AG10803 (cell line): ENCODE data around the gene SAFB.

Experiments
- DNase-seq: peaks from one replicate; pipeline ENCODE4 v3.0.0; 2010; ENCODE audit warnings: low read depth
- H3K4me3 ChIP-seq: 2 replicates; pipeline ENCODE4 v1.5.1; 2011; ENCODE audit warnings: mild to moderate bottlenecking, low read length, control low read depth
- TF ChIP-seq, protein P1 (sequence below): conservative IDR thresholded peaks from 2 replicates; pipeline ENCODE4 v1.5.1; 2011; ENCODE audit warnings: mild to moderate bottlenecking, low read length, control low read depth, inconsistent platforms

The SAFB gene

DNA sequence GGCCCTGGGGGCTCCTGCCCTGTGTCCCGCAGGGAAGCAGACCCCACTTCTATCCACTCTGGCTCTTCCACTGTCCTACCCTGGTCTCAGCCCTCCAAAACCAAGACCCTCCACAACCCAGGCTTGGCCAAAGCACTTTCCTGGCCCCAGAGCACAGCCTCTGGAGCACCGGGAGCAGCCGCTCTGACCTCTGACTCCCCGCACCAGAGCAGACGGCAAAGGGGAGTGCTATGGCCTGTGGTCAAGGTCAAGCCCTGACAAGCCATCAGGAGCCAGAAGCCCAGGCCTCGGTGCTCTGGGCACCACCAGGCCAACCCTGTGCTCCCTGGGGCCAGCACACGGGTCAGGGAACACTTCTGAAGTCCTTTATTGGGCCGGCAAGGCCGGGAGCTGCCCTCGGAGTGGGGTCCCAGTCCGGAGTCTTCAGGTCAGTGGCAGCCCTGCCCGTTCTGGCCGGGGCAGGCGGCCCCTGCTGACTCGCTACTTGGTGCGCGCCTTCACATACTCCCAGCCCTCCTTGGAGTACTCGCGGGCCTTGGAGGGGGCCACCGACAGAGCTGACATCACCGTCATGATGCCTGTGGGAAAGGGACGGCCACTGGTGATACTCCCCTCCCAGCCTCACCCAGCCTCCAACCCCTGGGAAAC lies 55.3 kb downstream of the SAFB start:
- no peak for DNase-seq
- TF ChIP-seq, protein P1, sequence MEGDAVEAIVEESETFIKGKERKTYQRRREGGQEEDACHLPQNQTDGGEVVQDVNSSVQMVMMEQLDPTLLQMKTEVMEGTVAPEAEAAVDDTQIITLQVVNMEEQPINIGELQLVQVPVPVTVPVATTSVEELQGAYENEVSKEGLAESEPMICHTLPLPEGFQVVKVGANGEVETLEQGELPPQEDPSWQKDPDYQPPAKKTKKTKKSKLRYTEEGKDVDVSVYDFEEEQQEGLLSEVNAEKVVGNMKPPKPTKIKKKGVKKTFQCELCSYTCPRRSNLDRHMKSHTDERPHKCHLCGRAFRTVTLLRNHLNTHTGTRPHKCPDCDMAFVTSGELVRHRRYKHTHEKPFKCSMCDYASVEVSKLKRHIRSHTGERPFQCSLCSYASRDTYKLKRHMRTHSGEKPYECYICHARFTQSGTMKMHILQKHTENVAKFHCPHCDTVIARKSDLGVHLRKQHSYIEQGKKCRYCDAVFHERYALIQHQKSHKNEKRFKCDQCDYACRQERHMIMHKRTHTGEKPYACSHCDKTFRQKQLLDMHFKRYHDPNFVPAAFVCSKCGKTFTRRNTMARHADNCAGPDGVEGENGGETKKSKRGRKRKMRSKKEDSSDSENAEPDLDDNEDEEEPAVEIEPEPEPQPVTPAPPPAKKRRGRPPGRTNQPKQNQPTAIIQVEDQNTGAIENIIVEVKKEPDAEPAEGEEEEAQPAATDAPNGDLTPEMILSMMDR, result no peak

DNA sequence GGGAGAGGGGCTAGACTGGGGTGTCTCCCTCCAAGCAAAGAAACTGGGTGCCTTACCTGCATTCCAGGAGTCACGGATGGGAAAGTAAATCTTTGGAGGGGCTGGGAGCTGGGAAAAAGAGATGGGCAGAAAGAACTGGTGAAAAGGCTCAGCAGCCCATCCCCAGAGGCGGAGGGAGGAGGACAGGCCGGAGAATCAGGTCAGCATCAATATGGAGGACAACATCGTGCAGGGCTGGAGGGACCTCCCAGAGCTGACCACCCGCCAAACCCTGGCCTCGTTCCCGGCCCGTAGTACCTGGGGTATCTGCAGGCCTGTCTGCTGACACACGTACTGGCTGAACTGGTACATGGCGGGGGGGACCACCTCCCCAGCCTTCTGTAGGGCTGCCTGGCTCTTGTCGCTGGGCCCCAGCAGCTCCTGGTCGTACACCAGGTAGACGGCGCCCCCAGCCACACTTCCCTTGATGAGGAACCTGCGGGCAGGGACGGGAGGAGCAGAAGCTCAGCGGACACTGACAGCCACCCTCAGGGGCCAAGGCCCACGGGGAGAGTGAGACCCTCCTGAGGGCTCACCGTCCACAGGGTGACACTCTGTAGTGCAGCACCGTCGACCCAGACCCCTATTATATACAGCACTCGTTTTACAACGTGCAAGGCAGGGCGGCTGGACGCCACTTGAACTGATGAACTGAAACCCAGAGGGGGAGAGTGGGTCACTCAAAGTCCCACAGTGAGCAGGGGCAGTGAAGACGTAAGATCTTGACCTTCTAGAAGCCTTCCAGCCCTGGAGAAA lies 56.6 kb downstream of the SAFB start:
- H3K4me3 ChIP-seq, result peak overlapping the region; percentile 99
- no peak for DNase-seq
- TF ChIP-seq, protein P1, result no peak

More for the DNA sequence above, 55.3 kb downstream of the SAFB start:
- no peak overlapping the region for H3K4me3 ChIP-seq

DNA sequence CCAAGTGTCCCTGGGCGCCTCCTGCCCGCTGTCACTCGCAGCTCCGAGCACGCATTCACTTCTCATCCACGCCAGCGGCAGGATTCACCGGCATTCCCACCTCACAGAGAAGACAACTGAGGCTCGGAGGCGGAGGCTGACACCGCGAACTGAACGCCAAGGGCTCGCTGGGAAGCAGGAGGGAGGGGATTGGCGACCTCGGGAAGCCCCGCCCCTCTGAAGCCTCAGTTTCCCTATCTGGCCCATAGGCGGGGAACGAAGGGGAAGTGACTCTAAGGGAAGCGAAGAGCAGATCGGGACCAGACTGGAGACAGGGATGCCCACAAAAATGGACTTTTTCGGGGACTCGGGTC lies 57.2 kb downstream of the SAFB start:
- peak overlapping the region; percentile 99 for H3K4me3 ChIP-seq
- TF ChIP-seq, protein P1, result no peak
- DNase-seq, result peak; percentile 24

DNA sequence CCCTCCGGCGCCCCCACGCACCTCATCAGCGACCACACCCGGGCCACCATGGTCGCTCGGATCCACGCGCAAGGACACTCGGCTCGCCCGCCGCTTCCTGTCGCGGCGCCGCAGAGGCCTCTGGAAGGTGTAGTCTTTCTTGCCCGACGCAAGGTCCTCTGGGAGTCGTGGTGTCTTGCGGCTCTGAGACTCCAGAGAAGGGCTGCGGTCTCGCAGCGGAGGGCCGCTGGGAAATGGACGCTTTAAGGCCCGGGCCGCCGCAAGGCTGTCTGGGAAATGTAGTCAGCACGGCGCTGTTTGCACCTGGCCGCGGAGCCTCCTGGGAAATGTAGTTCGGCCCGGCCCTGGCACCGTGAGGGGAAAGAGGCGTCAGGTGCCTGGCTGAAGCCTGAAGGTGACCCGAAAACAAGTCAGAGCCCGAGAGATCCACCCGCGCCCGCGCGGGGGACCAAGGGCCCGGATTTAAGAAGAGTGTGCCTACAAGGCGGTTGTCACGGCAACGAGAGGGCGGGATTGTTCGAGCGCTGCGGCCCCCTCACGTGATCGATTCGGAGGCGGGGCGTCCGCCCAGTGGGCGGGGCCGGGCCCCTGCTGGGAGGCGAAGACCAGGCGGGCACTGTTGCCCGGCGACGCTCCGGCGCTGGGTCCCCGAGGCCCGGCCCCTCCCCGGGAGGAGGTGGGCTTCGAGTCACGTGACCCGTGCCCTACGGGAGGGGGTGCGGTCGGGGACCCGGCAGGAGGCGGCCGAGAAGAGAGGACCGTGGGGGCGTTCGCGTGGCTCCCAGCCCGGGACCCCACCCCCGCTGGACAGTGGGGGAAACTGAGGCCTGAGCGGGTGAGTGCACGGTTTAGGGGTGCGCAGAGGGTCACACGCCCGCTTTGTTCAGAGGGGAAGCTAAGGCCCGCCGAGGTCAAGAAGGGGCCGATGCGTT lies 57.8 kb downstream of the SAFB start, which contains the start of the genes HSD11B1L and MICOS13:
TSS of gene HSD11B1L (plus strand) at position 591 of the 932 bp plus-strand sequence. CDS start 3,806 bp downstream, outside the sequence.
TSS of gene MICOS13 (minus strand) at position 80 of the 932 bp plus-strand sequence. CDS start at position 50, 30 bp downstream.
- H3K4me3 ChIP-seq, result peak within 1 kb of the TSS; percentile 99
- TF ChIP-seq, protein P1, result no peak
- DNase-seq, result peak; percentile 99

DNA sequence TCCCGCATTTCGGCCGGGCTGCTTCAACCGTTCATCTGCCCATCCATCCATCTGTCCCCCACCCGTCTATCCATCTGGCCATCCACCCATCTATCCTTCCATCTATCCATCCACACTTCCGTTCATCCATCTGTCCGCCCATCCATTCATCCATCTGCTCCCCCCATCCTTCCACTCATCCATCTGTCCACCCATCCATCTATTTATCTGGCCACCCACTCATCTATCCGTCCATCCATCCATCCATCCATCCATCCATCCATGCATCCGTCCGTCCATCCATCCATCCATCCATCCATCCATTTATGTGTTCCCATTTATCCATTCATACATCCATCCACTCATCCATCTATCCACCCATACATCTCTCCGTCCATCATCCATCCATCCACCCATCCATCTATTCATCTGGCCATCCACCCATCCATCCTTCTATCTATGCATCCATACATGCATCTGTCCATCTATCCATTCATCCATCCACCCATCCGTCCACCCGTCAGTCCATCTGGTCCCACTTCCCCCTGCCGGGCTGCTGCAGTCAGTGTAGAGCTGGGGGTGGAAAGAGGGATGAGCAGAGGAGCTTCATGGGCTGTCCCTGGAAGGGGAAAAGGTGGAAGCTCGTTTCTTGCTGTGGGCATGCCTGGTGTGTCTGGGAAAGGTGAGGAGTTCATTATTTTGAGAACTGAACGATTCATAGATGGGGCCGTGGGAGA lies 58.7 kb downstream of the SAFB start:
- no peak for DNase-seq
- peak overlapping the region; percentile 99 for H3K4me3 ChIP-seq
- TF ChIP-seq, protein P1, result no peak

DNA sequence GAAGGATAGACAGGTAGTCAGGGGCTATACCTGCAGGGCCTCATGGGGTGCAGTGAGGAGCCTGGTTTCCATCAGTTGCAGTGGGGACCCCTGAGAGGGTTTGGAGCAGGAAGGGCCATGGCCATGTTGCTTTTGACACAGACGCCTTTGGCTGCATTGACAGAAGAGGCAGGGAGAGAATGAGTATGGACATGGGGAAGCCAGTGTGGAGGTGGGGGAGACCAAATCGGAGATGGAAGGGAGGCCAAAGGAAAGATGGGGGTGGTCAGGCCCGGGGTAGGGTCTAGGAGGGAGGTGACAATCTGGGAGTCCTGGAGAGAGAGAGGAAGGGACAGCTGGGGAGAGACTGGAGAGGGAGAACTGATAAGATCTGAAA lies 59.2 kb downstream of the SAFB start:
- TF ChIP-seq, protein P1, result no peak
- DNase-seq, result no peak
- no peak overlapping the region for H3K4me3 ChIP-seq
